Measurements from ENCODE around the gene RRM2. TPM values are rescaled to one million over a fixed set of nuclear protein-coding genes. Genes with fewer than 3 reads are reported as not detected.

The RRM2 gene
- total RNA-seq, 1 experiment from 2014 or later = 330 TPM

DNA sequence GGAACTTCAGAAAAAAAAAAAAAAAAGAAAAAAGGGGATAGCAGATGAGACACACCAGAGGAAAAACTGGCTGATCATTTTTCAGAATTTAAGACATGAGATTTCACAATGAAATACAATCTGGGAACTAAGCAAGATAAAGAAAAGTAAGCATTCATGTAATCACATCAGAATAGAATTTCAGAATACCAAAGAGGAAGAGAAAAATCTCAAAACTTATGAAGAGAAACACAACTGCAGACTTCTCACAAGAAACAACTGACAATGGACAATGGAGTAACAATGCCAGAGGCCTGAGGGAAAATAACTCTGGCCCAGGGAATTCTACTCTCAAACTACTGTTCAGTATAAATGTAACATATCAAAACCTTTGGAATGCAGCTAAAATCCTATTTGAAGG lies 13.2 kb upstream of the RRM2 start:
- Histone ChIP-seq H3K4me2 (ENCODE audit: low read length) (no peak overlapping the region), H3K27ac (ENCODE audit: low read depth, low read length) (no peak overlapping the region), H2AFZ (ENCODE audit: low read depth, low read length, poor library complexity, severe bottlenecking) (no peak overlapping the region), H3K4me3 (replicated peaks in 1 of 2; ENCODE audit: low read depth in 1 of 2, low read length in 2 of 2) (no peak overlapping the region), H3K9ac (ENCODE audit: low read length) (no peak overlapping the region), H3K4me1 (ENCODE audit: control insufficient read depth in 1 of 2, insufficient read depth in 2 of 2, low read length in 2 of 2) (peaks cover 4 to 20% of the 10 kb centered on the region in 2 experiments; a peak in 3 of 4 replicates), H3K27me3 (ENCODE audit: insufficient read depth, low read length) (no peaks in the 10 kb centered on the region), H4K20me1 (ENCODE audit: insufficient read depth) (no peaks in the 10 kb centered on the region), H3K36me3 (ENCODE audit: control insufficient read depth in 1 of 2, insufficient read depth in 2 of 2, low read length in 2 of 2) (no peaks in the 10 kb centered on the region), H3K9me2 (ENCODE audit: insufficient read depth) (no peaks in the 10 kb centered on the region), H3K79me2 (ENCODE audit: insufficient read depth, low read length) (no peaks in the 10 kb centered on the region), H3K9me3 (ENCODE audit: control insufficient read depth in 1 of 2, insufficient read depth in 1 of 2, low read depth in 1 of 2, low read length in 2 of 2) (no peaks in the 10 kb centered on the region)
- ChIA-PET CTCF (interaction anchor here (1.2 to 1.6 kb wide), 2 partner anchors 12 to 37 kb away, joined by 3 to 6 read pairs; no protein-coding TSS in a partner anchor), POLR2A (no interaction called here), RAD21 (ENCODE audit: low non-redundant PET in 1 of 2, low total read pairs in 2 of 2, uncharacterized antibody in 2 of 2, unreplicated experiment in 2 of 2) (interaction anchor here in 1 of 2 experiments (0.7 kb wide), 1 partner anchor 22 kb away, joined by 3 read pairs; no protein-coding TSS in a partner anchor)
- no peak for DNase-seq (ENCODE audit: low read depth, low spot score)
- TF ChIP-seq ELF1 (IDR thresholded peaks at IDR 0.05; ENCODE audit: borderline replicate concordance, low read depth) (no peak), CEBPB (IDR thresholded peaks at IDR 0.05; ENCODE audit: low read depth) (no peak), CBX3 (IDR thresholded peaks at IDR 0.05; ENCODE audit: low read depth) (no peak), SP1 (IDR thresholded peaks at IDR 0.05; ENCODE audit: low read depth) (no peak), POLR2A (IDR thresholded peaks at IDR 0.05; ENCODE audit: borderline replicate concordance, extremely low read depth, insufficient read depth, insufficient read length) (no peak), ZNF274 (IDR thresholded peaks at IDR 0.05; ENCODE audit: low read depth, low read length) (no peak), EGR1 (IDR thresholded peaks at IDR 0.05; ENCODE audit: low read depth) (no peak), POLR2AphosphoS5 (IDR thresholded peaks at IDR 0.05; ENCODE audit: low read depth, low read length) (no peak), JUND (IDR thresholded peaks at IDR 0.05) (no peak), EZH2phosphoT487 (IDR thresholded peaks at IDR 0.05; ENCODE audit: borderline replicate concordance) (no peak), FOSL1 (IDR thresholded peaks at IDR 0.05; ENCODE audit: low read depth) (no peak), TCF7L2 (IDR thresholded peaks at IDR 0.05; ENCODE audit: borderline replicate concordance, extremely low read depth, insufficient read depth, insufficient read length) (no peak)
- TF ChIP-seq, protein P1, sequence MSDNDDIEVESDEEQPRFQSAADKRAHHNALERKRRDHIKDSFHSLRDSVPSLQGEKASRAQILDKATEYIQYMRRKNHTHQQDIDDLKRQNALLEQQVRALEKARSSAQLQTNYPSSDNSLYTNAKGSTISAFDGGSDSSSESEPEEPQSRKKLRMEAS (IDR thresholded peaks at IDR 0.05) = no peak
- TF ChIP-seq, protein P2, sequence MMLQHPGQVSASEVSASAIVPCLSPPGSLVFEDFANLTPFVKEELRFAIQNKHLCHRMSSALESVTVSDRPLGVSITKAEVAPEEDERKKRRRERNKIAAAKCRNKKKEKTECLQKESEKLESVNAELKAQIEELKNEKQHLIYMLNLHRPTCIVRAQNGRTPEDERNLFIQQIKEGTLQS (IDR thresholded peaks at IDR 0.05) = no peak
- BruUV-seq (replicated peaks) = no TSS peak
- intact Hi-C loops (cut with micrococcal nuclease) = no loop called here
- ATAC-seq = no peak

Data from HCT116 (cell line).